A549 (cell line): Measurements from ENCODE around the gene CAPN14.

Experiments used
- EP300 ChIP-seq, 2 experiments: fragments of >200 bp; sonication (Bioruptor Twin); formaldehyde crosslinking; IDR thresholded peaks; 2 replicates in 1 of 2; 3 replicates in 1 of 2; pipeline ENCODE4 v1.6.1; 2016 to 2017
- POLR2A ChIP-seq: IDR thresholded peaks from 2 replicates; pipeline ENCODE4 v1.6.1; 2012; ENCODE audit warnings: mild to moderate bottlenecking, low read length
- RNF2 ChIP-seq: fragments of 200-600 bp; sonication (generic); IDR thresholded peaks from 2 replicates; pipeline ENCODE4 v1.6.1; 2016; ENCODE audit warnings: low read depth, mild to moderate bottlenecking, antibody characterized with exemption, moderate library complexity, borderline replicate concordance
- SMC3 ChIP-seq: fragments of >200 bp; sonication (Bioruptor Twin); formaldehyde crosslinking; IDR thresholded peaks from 3 replicates; pipeline ENCODE4 v1.6.1; 2018; ENCODE audit warnings: inconsistent platforms
- TF ChIP-seq, protein P1 (sequence below): IDR thresholded peaks from 2 replicates; pipeline ENCODE4 v1.6.1; 2012
- TF ChIP-seq, protein P2 (sequence below): fragments of >200 bp; sonication (Bioruptor Twin); formaldehyde crosslinking; IDR thresholded peaks from 3 replicates; pipeline ENCODE4 v1.5.1; 2016

DNA sequence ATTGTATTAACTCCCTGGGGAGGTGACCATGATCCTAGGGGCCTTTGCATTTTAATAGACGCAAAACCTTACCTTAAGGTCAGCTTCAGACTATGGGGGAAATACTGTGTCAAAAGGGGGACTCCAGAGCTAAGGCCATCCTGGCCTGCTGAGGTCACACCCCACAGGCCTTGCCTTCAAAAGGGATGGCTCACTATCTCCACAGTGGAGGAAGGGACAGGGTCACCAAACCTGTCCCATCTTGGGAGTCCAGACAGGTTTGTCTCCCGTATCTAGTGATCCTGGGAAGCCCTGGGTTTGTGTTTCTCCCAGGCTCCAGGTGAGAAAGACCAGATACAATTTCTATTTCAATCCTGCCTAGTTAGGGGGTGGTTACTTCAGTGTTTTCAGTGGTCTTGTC, 24.9 kb downstream of the CAPN14 start:
- TF ChIP-seq SMC3, result no peak
- TF ChIP-seq, protein P1, sequence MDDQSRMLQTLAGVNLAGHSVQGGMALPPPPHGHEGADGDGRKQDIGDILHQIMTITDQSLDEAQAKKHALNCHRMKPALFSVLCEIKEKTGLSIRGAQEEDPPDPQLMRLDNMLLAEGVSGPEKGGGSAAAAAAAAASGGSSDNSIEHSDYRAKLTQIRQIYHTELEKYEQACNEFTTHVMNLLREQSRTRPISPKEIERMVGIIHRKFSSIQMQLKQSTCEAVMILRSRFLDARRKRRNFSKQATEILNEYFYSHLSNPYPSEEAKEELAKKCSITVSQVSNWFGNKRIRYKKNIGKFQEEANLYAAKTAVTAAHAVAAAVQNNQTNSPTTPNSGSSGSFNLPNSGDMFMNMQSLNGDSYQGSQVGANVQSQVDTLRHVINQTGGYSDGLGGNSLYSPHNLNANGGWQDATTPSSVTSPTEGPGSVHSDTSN, result no peak
- TF ChIP-seq POLR2A, result no peak
- TF ChIP-seq RNF2, result no peak
- TF ChIP-seq, protein P2, sequence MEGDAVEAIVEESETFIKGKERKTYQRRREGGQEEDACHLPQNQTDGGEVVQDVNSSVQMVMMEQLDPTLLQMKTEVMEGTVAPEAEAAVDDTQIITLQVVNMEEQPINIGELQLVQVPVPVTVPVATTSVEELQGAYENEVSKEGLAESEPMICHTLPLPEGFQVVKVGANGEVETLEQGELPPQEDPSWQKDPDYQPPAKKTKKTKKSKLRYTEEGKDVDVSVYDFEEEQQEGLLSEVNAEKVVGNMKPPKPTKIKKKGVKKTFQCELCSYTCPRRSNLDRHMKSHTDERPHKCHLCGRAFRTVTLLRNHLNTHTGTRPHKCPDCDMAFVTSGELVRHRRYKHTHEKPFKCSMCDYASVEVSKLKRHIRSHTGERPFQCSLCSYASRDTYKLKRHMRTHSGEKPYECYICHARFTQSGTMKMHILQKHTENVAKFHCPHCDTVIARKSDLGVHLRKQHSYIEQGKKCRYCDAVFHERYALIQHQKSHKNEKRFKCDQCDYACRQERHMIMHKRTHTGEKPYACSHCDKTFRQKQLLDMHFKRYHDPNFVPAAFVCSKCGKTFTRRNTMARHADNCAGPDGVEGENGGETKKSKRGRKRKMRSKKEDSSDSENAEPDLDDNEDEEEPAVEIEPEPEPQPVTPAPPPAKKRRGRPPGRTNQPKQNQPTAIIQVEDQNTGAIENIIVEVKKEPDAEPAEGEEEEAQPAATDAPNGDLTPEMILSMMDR, result no peak
- no peak for TF ChIP-seq EP300 (IDR thresholded peaks at IDR 0.05)
